Measurements from ENCODE around the gene BRWD1. TPM values are rescaled to one million over a fixed set of nuclear protein-coding genes. Genes with fewer than 3 reads are reported as not detected.
"Not testable (repeated sequence)": the region's sequence is repeated elsewhere in the genome, so short reads cannot be mapped to it uniquely, and the experiment has no call there.

The BRWD1 gene
- polyA plus RNA-seq, 3 donors = 43.0 to 49.0 (median 46.1) TPM

DNA sequence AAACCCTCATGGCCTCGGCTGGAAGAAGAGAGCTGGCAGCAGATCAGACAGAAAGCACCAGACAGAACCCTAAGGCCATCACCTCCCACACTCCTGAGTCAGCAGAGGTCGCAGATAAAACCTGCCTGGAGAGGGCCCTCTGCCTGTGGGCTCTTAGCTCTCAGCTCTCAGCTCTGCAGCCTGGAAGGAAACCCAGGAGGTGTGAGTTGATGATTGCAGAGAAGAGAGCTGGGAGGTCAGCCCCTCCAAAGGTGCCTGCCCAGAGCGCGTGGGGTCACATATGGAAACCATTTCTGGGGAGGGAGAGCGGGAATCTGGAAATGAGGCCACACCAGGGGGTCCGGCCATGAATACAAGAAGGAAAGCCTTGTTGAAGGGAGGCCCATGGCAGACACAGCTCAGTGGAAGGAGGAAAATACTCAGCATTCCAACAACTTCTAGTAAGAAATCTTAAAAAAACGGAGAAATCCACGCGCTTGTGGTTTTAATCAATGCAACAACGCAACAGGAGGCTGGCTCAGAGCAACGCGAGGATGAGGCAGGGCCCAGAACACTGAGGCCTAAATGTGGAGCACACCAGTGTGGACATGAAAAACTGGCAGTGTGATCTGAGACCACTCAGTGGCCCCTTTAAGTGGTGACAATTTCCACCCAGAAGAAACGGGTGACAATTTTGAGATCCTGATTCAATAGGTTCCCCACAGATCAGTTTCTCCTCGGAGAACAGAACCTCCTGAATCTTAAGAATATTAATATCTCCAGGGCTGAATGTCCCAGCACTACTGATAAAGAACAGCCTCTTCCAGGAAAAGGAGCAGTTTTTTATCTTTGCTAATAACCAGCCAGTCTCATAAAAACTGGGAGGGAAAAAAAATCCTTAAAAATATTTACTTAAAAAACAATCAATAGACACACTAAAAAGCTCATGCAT, 175.9 kb downstream of the BRWD1 start:
- peak; percentile 4 for DNase-seq

DNA sequence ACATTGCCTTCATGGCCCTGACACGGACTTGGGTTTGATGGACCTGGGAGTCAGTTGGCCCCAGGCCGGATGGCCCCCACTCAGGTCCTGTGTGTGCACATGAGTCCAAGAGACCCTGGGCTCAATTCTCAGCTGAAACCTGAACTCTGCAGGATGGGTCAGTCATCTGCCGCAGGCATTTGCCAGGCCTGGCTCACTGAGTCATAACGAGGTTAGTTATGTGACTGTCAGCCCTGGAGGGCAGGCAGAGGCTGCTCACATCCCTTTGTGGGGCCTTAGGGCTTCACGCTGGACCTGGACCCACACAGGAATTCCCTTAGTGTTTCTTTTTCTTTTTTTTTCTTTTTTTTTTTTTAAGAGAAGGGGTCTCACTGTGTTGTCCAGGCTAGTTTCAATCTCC, 176.7 kb downstream of the BRWD1 start:
- DNase-seq = no peak

DNA sequence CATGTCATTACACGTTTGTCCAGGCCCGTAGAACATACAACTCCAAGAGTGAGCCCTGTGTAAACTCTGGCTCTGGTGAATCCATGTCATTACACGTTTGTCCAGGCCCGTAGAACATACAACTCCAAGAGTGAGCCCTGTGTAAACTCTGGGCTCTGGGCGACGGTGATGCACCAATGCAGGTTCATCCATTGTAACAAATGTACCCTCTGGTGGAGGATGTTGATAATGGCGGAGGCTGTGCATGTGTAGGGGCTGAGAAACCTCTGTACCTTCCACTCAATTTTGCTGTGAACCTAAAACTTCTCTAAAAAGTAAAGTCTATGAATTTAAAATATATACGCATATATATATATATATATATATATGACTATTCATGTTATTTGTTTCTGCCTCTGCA, 177.3 kb downstream of the BRWD1 start:
- DNase-seq = not testable (repeated sequence)

DNA sequence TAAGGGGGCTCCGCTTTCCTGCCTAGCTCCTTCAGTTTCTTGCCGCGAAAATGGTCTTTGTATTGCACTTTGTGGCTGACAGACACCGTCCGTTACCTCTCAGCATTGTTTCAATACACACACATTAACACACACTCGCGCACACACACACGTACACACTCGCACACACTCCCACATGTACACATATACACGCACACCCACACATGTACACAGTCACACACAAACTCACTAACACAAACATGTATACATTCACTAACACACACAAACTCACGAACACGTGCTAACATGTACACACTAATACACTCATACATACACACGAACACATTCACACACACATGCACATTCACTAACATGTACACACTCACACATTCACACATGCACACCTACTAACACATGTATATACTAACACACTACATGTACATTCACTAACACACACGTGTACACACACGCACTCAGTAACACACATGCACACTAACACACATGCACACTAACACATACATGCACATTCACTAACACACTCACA, 179.1 kb downstream of the BRWD1 start:
- no peak for DNase-seq

Other genes starting within 250 kb of the BRWD1 start
- 10 to 100 TPM; 41.3 to 46.8 (median 43.1) TPM for gene PSMG1, start 130.2 kb downstream of the BRWD1 start, polyA plus RNA-seq (ENCODE audit: insufficient read length in 3 of 3)
- 100 to 1,000 TPM; 665 to 708 (median 701) TPM for gene HMGN1, start 35.5 kb upstream of the BRWD1 start, polyA plus RNA-seq (ENCODE audit: insufficient read length in 3 of 3)
- gene LCA5L, start 132.1 kb upstream of the BRWD1 start, polyA plus RNA-seq (ENCODE audit: insufficient read length in 3 of 3) = 1 to 10 TPM; 3.5 to 9.6 (median 5.0) TPM
- 1 to 10 TPM; 3.5 to 7.5 (median 4.7) TPM for gene SH3BGR, start 138.3 kb upstream of the BRWD1 start, polyA plus RNA-seq (ENCODE audit: insufficient read length in 3 of 3)

All from renal pelvis (tissue), 4 donors.